HepG2 (cell line): ENCODE results near the gene ICAM5. TPM values are rescaled to one million over a fixed set of nuclear protein-coding genes. Genes with fewer than 3 reads are reported as not detected.

Experiments
- ATAC-seq: fragments of 200-7000 bp; cut with Tn5 transposase; 3 replicates; pipeline ENCODE4 v1.9.1; 2020; ENCODE audit warnings: mild to moderate bottlenecking, moderate library complexity
- BruUV-seq: library from RNA; stranded (reverse); fragments of 400-500 nt; replicated peaks from 2 replicates; lab custom pipeline; 2021; lab: Mats Ljungman, UMichigan
- CTCF ChIA-PET: fragments of 300-600 bp; formaldehyde crosslinking; extraction: SDS; loops from one replicate; lab custom pipeline; 2021; ENCODE audit warnings: low total read pairs, inconsistent platforms, low intra/inter-chr PET ratio; lab: Yijun Ruan, JAX
- POLR2A ChIA-PET: fragments of 350-600 bp; sonication (Branson Sonifier 250); formaldehyde crosslinking; loops from one replicate; lab custom pipeline; 2020; ENCODE audit warnings: antibody characterized with exemption, inconsistent platforms; lab: Yijun Ruan, JAX
- DNase-seq: peaks from one replicate; pipeline ENCODE4 v3.0.0-alpha.2; 2015; ENCODE audit warnings: low spot score
- FAIRE-seq: peaks from 3 replicates; lab custom pipeline; 2011; peaks lifted over from hg19 to GRCh38; lab: Jason Lieb, UNC
- H2AFZ ChIP-seq: one replicate; pipeline ENCODE4 v1.6.1; 2011; ENCODE audit warnings: low read length, inconsistent platforms
- H3K27ac ChIP-seq: fragments of 300-600 bp; 3 replicates; pipeline ENCODE4 v1.8.0; 2011; ENCODE audit warnings: mixed run types, mild to moderate bottlenecking, mixed read lengths, low read length, inconsistent platforms; ENCODE audit not compliant: insufficient read depth; ENCODE audit errors: extremely low read length
- H3K27me3 ChIP-seq, 2 experiments: fragments of 200-600 bp in 1 of 2; 2 replicates in 1 of 2; 3 replicates in 1 of 2; pipeline versions ENCODE4 v1.6.0 to v1.8.0; 2011; ENCODE audit warnings: low read length in 2 of 2, mild to moderate bottlenecking in 2 of 2, moderate library complexity in 2 of 2, inconsistent platforms in 1 of 2; ENCODE audit not compliant: insufficient read depth in 2 of 2, control insufficient read depth in 1 of 2
- H3K36me3 ChIP-seq, 2 experiments: fragments of 200-600 bp in 1 of 2; replicated peaks in 1 of 2; 2 replicates in 1 of 2; 3 replicates in 1 of 2; pipeline versions ENCODE4 v1.5.1 to v1.8.0; 2011; ENCODE audit warnings: low read length in 2 of 2, inconsistent platforms in 1 of 2; ENCODE audit not compliant: insufficient read depth in 2 of 2, control insufficient read depth in 1 of 2
- H3K4me1 ChIP-seq: 2 replicates; pipeline ENCODE4 v1.5.1; 2012; ENCODE audit warnings: low read length, inconsistent platforms; ENCODE audit not compliant: insufficient read depth
- H3K4me2 ChIP-seq: 2 replicates; pipeline ENCODE4 v1.6.0; 2011; ENCODE audit warnings: low read depth, low read length, inconsistent platforms
- H3K4me3 ChIP-seq, 3 experiments: fragments of 200-600 bp in 1 of 3; sonication (generic), shearing (Covaris generic) in 1 of 3; replicated peaks in 1 of 3; 2 replicates each; pipeline ENCODE4 v1.5.1; 2011 to 2016; ENCODE audit warnings: low read length in 3 of 3, inconsistent platforms in 2 of 3, low read depth in 2 of 3, mild to moderate bottlenecking in 2 of 3, control low read depth in 1 of 3, mixed read lengths in 1 of 3; ENCODE audit not compliant: insufficient read depth in 1 of 3
- H3K79me2 ChIP-seq: one replicate; pipeline ENCODE4 v1.6.1; 2011; ENCODE audit warnings: low read length, inconsistent platforms; ENCODE audit not compliant: insufficient read depth
- H3K9ac ChIP-seq: 2 replicates; pipeline ENCODE4 v1.6.0; 2011; ENCODE audit warnings: mild to moderate bottlenecking, low read depth, low read length, inconsistent platforms; ENCODE audit not compliant: insufficient read depth
- H3K9me3 ChIP-seq: 2 replicates; pipeline ENCODE4 v1.5.1; 2012; ENCODE audit warnings: mild to moderate bottlenecking, low read length
- H4K20me1 ChIP-seq: 2 replicates; pipeline ENCODE4 v1.6.0; 2011; ENCODE audit warnings: inconsistent platforms, mild to moderate bottlenecking, low read length, moderate library complexity; ENCODE audit not compliant: insufficient read depth
- CHD4 ChIP-seq: fragments of 200-600 bp; sonication (generic); IDR thresholded peaks from 2 replicates; pipeline ENCODE4 v1.7.0; 2017; ENCODE audit warnings: mild to moderate bottlenecking, low read length, borderline replicate concordance
- DPF2 ChIP-seq: sonication (generic); formaldehyde crosslinking; IDR thresholded peaks from 2 replicates; pipeline ENCODE4 v1.4.0; 2020; ENCODE audit warnings: mild to moderate bottlenecking, low read depth, missing genetic modification reagents, borderline replicate concordance
- HES4 ChIP-seq: sonication (generic); formaldehyde crosslinking; IDR thresholded peaks from 2 replicates; pipeline ENCODE4 v1.9.0; 2021; ENCODE audit warnings: mild to moderate bottlenecking, missing genetic modification reagents, borderline replicate concordance
- HHEX ChIP-seq: IDR thresholded peaks from 2 replicates; pipeline ENCODE4 v1.6.1; 2016; ENCODE audit warnings: control low read depth
- PPARG ChIP-seq: conservative IDR thresholded peaks from 2 replicates; pipeline ENCODE4 v1.6.1; 2016; ENCODE audit warnings: missing biosample characterization, missing genetic modification reagents
- TCF7 ChIP-seq: sonication (generic); IDR thresholded peaks from 2 replicates; pipeline ENCODE4 v1.6.1; 2016; ENCODE audit warnings: antibody characterized with exemption, low read depth
- ZKSCAN8 ChIP-seq: IDR thresholded peaks from 2 replicates; pipeline ENCODE4 v1.6.1; 2016; ENCODE audit warnings: borderline replicate concordance, missing genetic modification reagents, missing compliant biosample characterization
- ZNF460 ChIP-seq: sonication (generic); formaldehyde crosslinking; IDR thresholded peaks from 2 replicates; pipeline ENCODE4 v1.5.1; 2020; ENCODE audit warnings: missing genetic modification reagents, mild to moderate bottlenecking, borderline replicate concordance
- ZNF616 ChIP-seq: sonication (generic); formaldehyde crosslinking; IDR thresholded peaks from 2 replicates; pipeline ENCODE4 v1.5.0; 2020; ENCODE audit warnings: low read depth, mild to moderate bottlenecking, missing genetic modification reagents
- ZSCAN22 ChIP-seq: sonication (generic); formaldehyde crosslinking; IDR thresholded peaks from 2 replicates; pipeline ENCODE4 v1.4.0; 2020; ENCODE audit warnings: mild to moderate bottlenecking, missing genetic modification reagents
- WGBS: methylation state at CpG from one replicate; pipeline ENCODE4 v1.1.6; 2017; ENCODE audit warnings: low lambda C conversion rate; 5-methylcytosine and 5-hydroxymethylcytosine counted together
- in situ Hi-C: cut with HindIII; loops from 2 replicates; pipeline ENCODE4 v1.10.0; 2017; ENCODE audit warnings: low pct_unique_long_range_greater_than_20kb; ENCODE audit not compliant: extremely low pct_ligation_motif_present
- intact Hi-C: fragments of 100-400 bp; cut with micrococcal nuclease; formaldehyde crosslinking; loops from one replicate; pipeline ENCODE4 v1.10.0; 2022; ENCODE audit not compliant: unreplicated experiment
- polyA plus RNA-seq, 8 experiments: library from polyadenylated mRNA; depleted of rRNA in 3 of 8; stranded (reverse) in 7 of 8; unstranded in 1 of 8; fragments of >200 nt; fragmentation: Illumina TruSeq in 4 of 8; extraction: Trizol in 4 of 8; gene quantifications; 2 replicates each; pipeline versions ENCODE4 v1.2.1 to v1.2.3, GENCODE V29; 2011 to 2016; ENCODE audit warnings: low read depth in 4 of 8, missing spikeins in 1 of 8, mixed read lengths in 1 of 8; ENCODE audit not compliant: insufficient read depth in 1 of 8
- total RNA-seq, 5 experiments: library from RNA; depleted of rRNA; stranded (reverse); fragments of >200 nt; fragmentation: Illumina TruSeq; extraction: Trizol; gene quantifications; 2 replicates each; pipeline ENCODE4 v1.2.3, GENCODE V29; 2016; ENCODE audit warnings: low read depth in 1 of 5
- TF ChIP-seq, protein P1 (sequence below): sonication (generic); formaldehyde crosslinking; conservative IDR thresholded peaks from 2 replicates; pipeline ENCODE4 v1.4.0; 2020; ENCODE audit warnings: missing genetic modification reagents
- TF ChIP-seq, protein P2 (sequence below): sonication (generic); formaldehyde crosslinking; conservative IDR thresholded peaks from 2 replicates; pipeline ENCODE4 v1.4.0; 2020; ENCODE audit warnings: missing genetic modification reagents
- TF ChIP-seq, protein P3 (sequence below): sonication (generic); formaldehyde crosslinking; conservative IDR thresholded peaks from 2 replicates; pipeline ENCODE4 v1.8.1; 2023; ENCODE audit warnings: missing genetic modification reagents

The ICAM5 gene
- total and polyA plus RNA-seq, 2 of the 13 experiments (the other 11 are each of a cell fraction or from before 2014, with no cell fraction given), result 0.46 to 1.6 TPM

DNA sequence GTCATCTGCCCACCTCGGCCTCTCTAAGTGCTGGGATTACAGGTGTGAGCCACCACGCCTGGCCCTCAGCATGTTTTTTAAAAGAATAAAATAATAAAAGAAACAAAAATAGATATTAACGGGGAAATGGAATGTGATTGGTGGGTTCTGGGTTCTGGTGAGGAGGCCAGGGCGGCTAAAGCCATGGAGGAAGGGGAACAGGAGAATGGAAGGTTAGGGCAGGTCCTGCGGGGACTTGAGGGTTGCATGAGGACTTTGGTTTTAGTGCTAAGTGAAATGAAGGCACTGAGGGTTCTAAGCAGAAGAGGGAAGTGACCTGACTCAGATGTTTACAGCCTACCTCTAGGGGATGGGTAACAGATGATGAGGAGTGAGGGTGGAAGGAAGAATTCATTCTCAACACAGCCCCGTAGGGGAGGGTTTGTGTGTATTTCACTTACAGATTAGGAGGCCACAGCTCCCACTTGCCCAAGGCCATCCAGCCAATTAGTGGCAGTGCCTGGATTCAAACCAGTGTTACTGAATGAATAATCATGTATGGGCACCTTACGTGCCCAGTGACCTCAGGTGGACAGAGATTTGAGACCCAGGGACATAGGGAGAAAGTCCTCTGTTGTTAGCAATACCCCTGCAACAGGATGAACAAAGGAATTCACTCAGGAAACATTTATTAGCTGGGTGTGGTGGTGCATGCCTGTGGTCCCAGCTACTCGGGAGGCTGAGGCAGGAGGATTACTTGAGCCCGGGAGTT, 44.4 kb upstream of the ICAM5 start:
- Histone ChIP-seq H3K9ac (no peak overlapping the region), H3K9me3 (no peaks in the 10 kb centered on the region), H2AFZ (no peak overlapping the region), H3K36me3 (no peaks in the 10 kb centered on the region), H3K27me3 (no peaks in the 10 kb centered on the region), H3K4me3 (no peak overlapping the region), H3K27ac (no peak overlapping the region), H3K4me1 (peaks cover 53% of the 10 kb centered on the region), H4K20me1 (no peaks in the 10 kb centered on the region), H3K4me2 (no peak overlapping the region), H3K79me2 (no peaks in the 10 kb centered on the region)
- no TSS peak for BruUV-seq
- CTCF ChIA-PET, result no interaction called here
- WGBS, result 60% methylated on average over 9 of the region's 9 CpGs
- FAIRE-seq (no peak), ATAC-seq (no peak), DNase-seq (no peak)
- intact Hi-C loops (no loop called here), in situ Hi-C loops (no loop called here)
- no peak for TF ChIP-seq HHEX (CRISPR knock-in tag)
- peak; percentile 38; the same call in 1 of the 2 replicates for TF ChIP-seq ZNF460
- POLR2A ChIA-PET, result no interaction called here

DNA sequence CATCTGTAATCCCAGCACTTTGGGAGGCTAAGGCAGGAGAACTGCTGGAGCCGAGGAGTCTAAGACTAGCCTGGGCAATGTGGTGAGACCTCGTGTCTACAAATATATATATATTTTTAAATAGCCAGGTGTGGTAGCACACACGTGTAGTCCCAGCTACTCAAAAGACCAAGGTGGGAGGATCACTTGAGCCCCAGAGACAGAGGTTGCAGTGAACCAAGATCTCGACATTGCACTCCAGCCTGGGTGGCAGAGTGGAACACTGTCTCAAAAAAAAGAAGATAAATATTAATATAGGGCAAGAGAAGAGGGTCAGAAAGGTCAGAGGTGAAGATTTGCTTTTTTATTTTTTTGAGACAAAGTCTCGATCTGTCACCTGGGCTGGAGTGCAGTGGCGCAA, 43.2 kb upstream of the ICAM5 start:
- CTCF ChIA-PET, result no interaction called here
- TF ChIP-seq, protein P1, sequence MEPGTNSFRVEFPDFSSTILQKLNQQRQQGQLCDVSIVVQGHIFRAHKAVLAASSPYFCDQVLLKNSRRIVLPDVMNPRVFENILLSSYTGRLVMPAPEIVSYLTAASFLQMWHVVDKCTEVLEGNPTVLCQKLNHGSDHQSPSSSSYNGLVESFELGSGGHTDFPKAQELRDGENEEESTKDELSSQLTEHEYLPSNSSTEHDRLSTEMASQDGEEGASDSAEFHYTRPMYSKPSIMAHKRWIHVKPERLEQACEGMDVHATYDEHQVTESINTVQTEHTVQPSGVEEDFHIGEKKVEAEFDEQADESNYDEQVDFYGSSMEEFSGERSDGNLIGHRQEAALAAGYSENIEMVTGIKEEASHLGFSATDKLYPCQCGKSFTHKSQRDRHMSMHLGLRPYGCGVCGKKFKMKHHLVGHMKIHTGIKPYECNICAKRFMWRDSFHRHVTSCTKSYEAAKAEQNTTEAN (CRISPR knock-in tag), result no peak
- TF ChIP-seq ZKSCAN8 (CRISPR knock-in tag), result no peak
- no peak for TF ChIP-seq DPF2 (CRISPR knock-in tag)
- TF ChIP-seq PPARG, result no peak
- no peak for TF ChIP-seq HES4 (CRISPR knock-in tag)
- TF ChIP-seq, protein P2, sequence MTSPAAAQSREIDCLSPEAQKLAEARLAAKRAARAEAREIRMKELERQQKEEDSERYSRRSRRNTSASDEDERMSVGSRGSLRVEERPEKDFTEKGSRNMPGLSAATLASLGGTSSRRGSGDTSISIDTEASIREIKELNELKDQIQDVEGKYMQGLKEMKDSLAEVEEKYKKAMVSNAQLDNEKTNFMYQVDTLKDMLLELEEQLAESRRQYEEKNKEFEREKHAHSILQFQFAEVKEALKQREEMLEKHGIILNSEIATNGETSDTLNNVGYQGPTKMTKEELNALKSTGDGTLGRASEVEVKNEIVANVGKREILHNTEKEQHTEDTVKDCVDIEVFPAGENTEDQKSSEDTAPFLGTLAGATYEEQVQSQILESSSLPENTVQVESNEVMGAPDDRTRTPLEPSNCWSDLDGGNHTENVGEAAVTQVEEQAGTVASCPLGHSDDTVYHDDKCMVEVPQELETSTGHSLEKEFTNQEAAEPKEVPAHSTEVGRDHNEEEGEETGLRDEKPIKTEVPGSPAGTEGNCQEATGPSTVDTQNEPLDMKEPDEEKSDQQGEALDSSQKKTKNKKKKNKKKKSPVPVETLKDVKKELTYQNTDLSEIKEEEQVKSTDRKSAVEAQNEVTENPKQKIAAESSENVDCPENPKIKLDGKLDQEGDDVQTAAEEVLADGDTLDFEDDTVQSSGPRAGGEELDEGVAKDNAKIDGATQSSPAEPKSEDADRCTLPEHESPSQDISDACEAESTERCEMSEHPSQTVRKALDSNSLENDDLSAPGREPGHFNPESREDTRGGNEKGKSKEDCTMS, result no peak
- TF ChIP-seq, protein P3, sequence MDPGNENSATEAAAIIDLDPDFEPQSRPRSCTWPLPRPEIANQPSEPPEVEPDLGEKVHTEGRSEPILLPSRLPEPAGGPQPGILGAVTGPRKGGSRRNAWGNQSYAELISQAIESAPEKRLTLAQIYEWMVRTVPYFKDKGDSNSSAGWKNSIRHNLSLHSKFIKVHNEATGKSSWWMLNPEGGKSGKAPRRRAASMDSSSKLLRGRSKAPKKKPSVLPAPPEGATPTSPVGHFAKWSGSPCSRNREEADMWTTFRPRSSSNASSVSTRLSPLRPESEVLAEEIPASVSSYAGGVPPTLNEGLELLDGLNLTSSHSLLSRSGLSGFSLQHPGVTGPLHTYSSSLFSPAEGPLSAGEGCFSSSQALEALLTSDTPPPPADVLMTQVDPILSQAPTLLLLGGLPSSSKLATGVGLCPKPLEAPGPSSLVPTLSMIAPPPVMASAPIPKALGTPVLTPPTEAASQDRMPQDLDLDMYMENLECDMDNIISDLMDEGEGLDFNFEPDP (CRISPR knock-in tag), result no peak
- no peak for TF ChIP-seq TCF7
- no peak for TF ChIP-seq ZNF616
- TF ChIP-seq ZSCAN22, result no peak
- no peak for TF ChIP-seq CHD4

More for the DNA sequence above, 43.2 kb upstream of the ICAM5 start:
- POLR2A ChIA-PET, result interaction anchor here (0.8 kb wide), 1 partner anchor 8 kb away, joined by 3 read pairs; no protein-coding TSS in a partner anchor
- H4K20me1 ChIP-seq, result no peaks in the 10 kb centered on the region
- no peak overlapping the region for H3K27ac ChIP-seq
- 59% methylated on average over 6 of the region's 6 CpGs for WGBS
- no peak overlapping the region for H2AFZ ChIP-seq
- H3K27me3 ChIP-seq, result no peaks in the 10 kb centered on the region
- ATAC-seq, result no peak
- no TSS peak for BruUV-seq
- intact Hi-C loops (no loop called here), in situ Hi-C loops (no loop called here)
- H3K36me3 ChIP-seq, result no peaks in the 10 kb centered on the region
- H3K4me1 ChIP-seq, result peaks cover 59% of the 10 kb centered on the region
- DNase-seq, result no peak
- no peak overlapping the region for H3K4me2 ChIP-seq
- no peaks in the 10 kb centered on the region for H3K79me2 ChIP-seq
- no peaks in the 10 kb centered on the region for H3K9me3 ChIP-seq
- no peak overlapping the region for H3K4me3 ChIP-seq
- no peak overlapping the region for H3K9ac ChIP-seq
- no peak for FAIRE-seq
